Measurements from ENCODE around the gene BCAS3.
"Not testable (repeated sequence)": the region's sequence is repeated elsewhere in the genome, so short reads cannot be mapped to it uniquely, and the experiment has no call there.

The BCAS3 gene

GRCh38 chr17:60968266-60968665 is 290.6 kb downstream of the BCAS3 start:
- DNase-seq (ENCODE audit: low read depth) = no peak
- TF ChIP-seq CTCF (IDR thresholded peaks at IDR 0.05; ENCODE audit: insufficient read depth, low read depth, low read length, missing control alignments) = no peak
- H3K4me3 ChIP-seq (ENCODE audit: low read depth, low read length) = no peak overlapping the region

GRCh38 chr17:60969500-60970037 is 291.9 kb downstream of the BCAS3 start:
- H3K4me3 ChIP-seq (ENCODE audit: low read depth, low read length) = no peak overlapping the region
- DNase-seq (ENCODE audit: low read depth) = no peak
- TF ChIP-seq CTCF (IDR thresholded peaks at IDR 0.05; ENCODE audit: insufficient read depth, low read depth, low read length, missing control alignments) = no peak

GRCh38 chr17:60970741-60971140 is 293.1 kb downstream of the BCAS3 start:
- no peak for DNase-seq (ENCODE audit: low read depth)
- no peak for TF ChIP-seq CTCF (IDR thresholded peaks at IDR 0.05; ENCODE audit: insufficient read depth, low read depth, low read length, missing control alignments)
- H3K4me3 ChIP-seq (ENCODE audit: low read depth, low read length) = no peak overlapping the region

GRCh38 chr17:60971515-60972369 is 294.1 kb downstream of the BCAS3 start:
- H3K4me3 ChIP-seq (ENCODE audit: low read depth, low read length) = no peak overlapping the region
- DNase-seq (ENCODE audit: low read depth) = peak; percentile 67
- peak; percentile 62 for TF ChIP-seq CTCF (IDR thresholded peaks at IDR 0.05; ENCODE audit: insufficient read depth, low read depth, low read length, missing control alignments)

- DNase-seq (ENCODE audit: low read depth); H3K4me3 ChIP-seq (ENCODE audit: low read depth, low read length): not testable (repeated sequence)
Measured at GRCh38 chr17:60976861-60977260, 299.2 kb downstream of the BCAS3 start.

- H3K4me3 ChIP-seq (ENCODE audit: low read depth, low read length) = no peak overlapping the region
- DNase-seq (ENCODE audit: low read depth) = no peak
- TF ChIP-seq CTCF (IDR thresholded peaks at IDR 0.05; ENCODE audit: insufficient read depth, low read depth, low read length, missing control alignments) = no peak
Measured at GRCh38 chr17:60989379-60989778, 311.7 kb downstream of the BCAS3 start.

GRCh38 chr17:60989846-60990245 is 312.2 kb downstream of the BCAS3 start:
- no peak for TF ChIP-seq CTCF (IDR thresholded peaks at IDR 0.05; ENCODE audit: insufficient read depth, low read depth, low read length, missing control alignments)
- no peak for DNase-seq (ENCODE audit: low read depth)
- H3K4me3 ChIP-seq (ENCODE audit: low read depth, low read length) = no peak overlapping the region

Data from GM12865 (cell line).